Measurements from ENCODE around the gene C14orf93. TPM values are rescaled to one million over a fixed set of nuclear protein-coding genes. Genes with fewer than 3 reads are reported as not detected.
A peak's percentile ranks its signal among the peaks of the same experiment; 100 is the strongest.
"Not testable (repeated sequence)": the region's sequence is repeated elsewhere in the genome, so short reads cannot be mapped to it uniquely, and the experiment has no call there.

The C14orf93 gene
- total RNA-seq, 1 donor from 2014 or later: 16.0 TPM

GRCh38 chr14:23015618-23016017 lies 5.7 kb upstream of the C14orf93 start:
- TF ChIP-seq POLR2AphosphoS5 (IDR thresholded peaks at IDR 0.05; ENCODE audit: insufficient read depth in 1 of 2, low read depth in 1 of 2) (no peak), POLR2A (IDR thresholded peaks at IDR 0.05) (no peak)
- TF ChIP-seq, protein P1, sequence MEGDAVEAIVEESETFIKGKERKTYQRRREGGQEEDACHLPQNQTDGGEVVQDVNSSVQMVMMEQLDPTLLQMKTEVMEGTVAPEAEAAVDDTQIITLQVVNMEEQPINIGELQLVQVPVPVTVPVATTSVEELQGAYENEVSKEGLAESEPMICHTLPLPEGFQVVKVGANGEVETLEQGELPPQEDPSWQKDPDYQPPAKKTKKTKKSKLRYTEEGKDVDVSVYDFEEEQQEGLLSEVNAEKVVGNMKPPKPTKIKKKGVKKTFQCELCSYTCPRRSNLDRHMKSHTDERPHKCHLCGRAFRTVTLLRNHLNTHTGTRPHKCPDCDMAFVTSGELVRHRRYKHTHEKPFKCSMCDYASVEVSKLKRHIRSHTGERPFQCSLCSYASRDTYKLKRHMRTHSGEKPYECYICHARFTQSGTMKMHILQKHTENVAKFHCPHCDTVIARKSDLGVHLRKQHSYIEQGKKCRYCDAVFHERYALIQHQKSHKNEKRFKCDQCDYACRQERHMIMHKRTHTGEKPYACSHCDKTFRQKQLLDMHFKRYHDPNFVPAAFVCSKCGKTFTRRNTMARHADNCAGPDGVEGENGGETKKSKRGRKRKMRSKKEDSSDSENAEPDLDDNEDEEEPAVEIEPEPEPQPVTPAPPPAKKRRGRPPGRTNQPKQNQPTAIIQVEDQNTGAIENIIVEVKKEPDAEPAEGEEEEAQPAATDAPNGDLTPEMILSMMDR (IDR thresholded peaks at IDR 0.05): no peak
- H3K36me3 ChIP-seq: no peaks in the 10 kb centered on the region
- H3K27ac ChIP-seq: no peak overlapping the region
- intact Hi-C loops (cut with DNase I): no loop called here
- no peak overlapping the region for H3K4me3 ChIP-seq
- no peaks in the 10 kb centered on the region for H3K9me3 ChIP-seq
- no peaks in the 10 kb centered on the region for H3K4me1 ChIP-seq
- DNase-seq (ENCODE audit: extremely low spot score in 2 of 2): no peak
- H3K27me3 ChIP-seq: no peaks in the 10 kb centered on the region

DNA sequence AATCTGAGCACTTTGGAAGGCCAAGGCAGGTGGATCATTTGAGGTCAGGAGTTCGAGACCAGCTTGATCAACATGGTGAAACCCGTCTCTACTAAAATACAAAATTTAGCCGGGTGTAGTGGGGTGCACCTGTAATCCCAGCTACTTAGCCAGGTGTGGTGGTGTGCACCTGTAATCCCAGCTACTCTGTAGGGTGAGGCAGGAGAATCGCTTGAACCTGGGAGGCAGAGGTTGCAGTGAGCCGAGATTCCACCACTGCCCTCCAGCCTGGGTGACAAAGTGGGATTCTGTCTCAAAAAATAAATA lies 3.8 kb upstream of the C14orf93 start:
- peaks cover 11% of the 10 kb centered on the region for H3K4me1 ChIP-seq
- H3K27me3 ChIP-seq; H3K4me3 ChIP-seq; H3K9me3 ChIP-seq; H3K36me3 ChIP-seq; DNase-seq (ENCODE audit: extremely low spot score in 2 of 2); intact Hi-C loops (cut with DNase I); H3K27ac ChIP-seq: not testable (repeated sequence)

- no peaks in the 10 kb centered on the region for H3K27me3 ChIP-seq
- no peak for TF ChIP-seq POLR2AphosphoS5 (IDR thresholded peaks at IDR 0.05; ENCODE audit: insufficient read depth in 1 of 2, low read depth in 1 of 2)
- no peak for TF ChIP-seq POLR2A (IDR thresholded peaks at IDR 0.05)
- TF ChIP-seq, protein P1 (IDR thresholded peaks at IDR 0.05): no peak
- no peaks in the 10 kb centered on the region for H3K36me3 ChIP-seq
- intact Hi-C loops (cut with DNase I): no loop called here
- H3K9me3 ChIP-seq: no peaks in the 10 kb centered on the region
- H3K4me1 ChIP-seq: peaks cover 13% of the 10 kb centered on the region
- no peak overlapping the region for H3K4me3 ChIP-seq
- no peak for DNase-seq (ENCODE audit: extremely low spot score in 2 of 2)
- no peak overlapping the region for H3K27ac ChIP-seq
Measured at GRCh38 chr14:23013054-23013748, 3.3 kb upstream of the C14orf93 start.

GRCh38 chr14:23009483-23009938 lies 432 bp downstream of the C14orf93 start:
- intact Hi-C loops (cut with DNase I): loop anchor here (5.0 kb wide), 1 partner anchor 1398 kb away; no protein-coding TSS in a partner anchor

GRCh38 chr14:23008831-23009230 lies 1.1 kb downstream of the C14orf93 start:
- no peak for DNase-seq (ENCODE audit: extremely low spot score in 2 of 2)
- TF ChIP-seq, protein P1 (IDR thresholded peaks at IDR 0.05): no peak
- Histone ChIP-seq H3K9me3 (no peaks in the 10 kb centered on the region), H3K4me1 (peaks cover 18% of the 10 kb centered on the region), H3K27me3 (no peaks in the 10 kb centered on the region), H3K36me3 (no peaks in the 10 kb centered on the region), H3K4me3 (no peak overlapping the region), H3K27ac (peak overlapping the region; percentile 83)
- intact Hi-C loops (cut with DNase I): loop anchor here (5.0 kb wide), 1 partner anchor 1398 kb away; no protein-coding TSS in a partner anchor

More at GRCh38 chr14:23009483-23009938, 432 bp downstream of the C14orf93 start:
- no peak for DNase-seq (ENCODE audit: extremely low spot score in 2 of 2)
- no peak for TF ChIP-seq POLR2A (IDR thresholded peaks at IDR 0.05)
- TF ChIP-seq, protein P1 (IDR thresholded peaks at IDR 0.05): no peak
- no peak for TF ChIP-seq POLR2AphosphoS5 (IDR thresholded peaks at IDR 0.05; ENCODE audit: insufficient read depth in 1 of 2, low read depth in 1 of 2)
- peak overlapping the region; percentile 47 to 62 for H3K4me3 ChIP-seq
- no peaks in the 10 kb centered on the region for H3K36me3 ChIP-seq
- H3K9me3 ChIP-seq: no peaks in the 10 kb centered on the region
- H3K27ac ChIP-seq: peak overlapping the region; percentile 83
- H3K27me3 ChIP-seq: no peaks in the 10 kb centered on the region
- peaks cover 18% of the 10 kb centered on the region for H3K4me1 ChIP-seq
